ENCODE measurements around the gene AOC2. TPM values are rescaled to one million over a fixed set of nuclear protein-coding genes. Genes with fewer than 3 reads are reported as not detected.

Gene AOC2
- polyA plus RNA-seq, 3 donors = 0.09 to 1.6 TPM; not detected in 1

- whole genome bisulfite sequencing (ENCODE audit: insufficient coverage) = 97% methylated on average over 16 of the region's 24 CpGs
- H3K36me3 ChIP-seq (replicated peaks in 1 of 2; ENCODE audit: control insufficient read depth in 1 of 2, insufficient read depth in 2 of 2, low read length in 2 of 2) = peaks cover 56 to 59% of the 10 kb centered on the region in 2 donors
- no peaks in the 10 kb centered on the region for H3K9me3 ChIP-seq (replicated peaks in 1 of 2; ENCODE audit: control insufficient read depth in 1 of 2, insufficient read depth in 1 of 2, low read length in 2 of 2)
- Mint-ChIP-seq H3K9me3 (no peaks in the 10 kb centered on the region), H3K4me1 (peaks cover 28% of the 10 kb centered on the region), H3K36me3 (peaks cover 51 to 58% of the 10 kb centered on the region in 2 donors), H3K27me3 (ENCODE audit: low read depth in 3 of 3) (peaks cover 0 to 4% (median 3%) of the 10 kb centered on the region in 3 donors), H3K27ac (peak overlapping the region in 5 of 7 donors; percentile 41 to 81 (median 63)), H3K4me3 (no peak overlapping the region)
- no peak overlapping the region for H2AFZ ChIP-seq (ENCODE audit: insufficient read depth, low read depth, low read length, poor library complexity, severe bottlenecking)
- H3K27ac ChIP-seq (ENCODE audit: low read depth in 1 of 2, low read length in 2 of 2) = peak overlapping the region in 1 of 2 donors; percentile 64
- no peak for TF ChIP-seq CTCF (IDR thresholded peaks at IDR 0.05)
- peaks cover 19 to 23% of the 10 kb centered on the region in 2 donors for H3K4me1 ChIP-seq (ENCODE audit: control insufficient read depth in 1 of 2, insufficient read depth in 2 of 2, low read length in 2 of 2)
- no peak overlapping the region for H3K4me3 ChIP-seq (replicated peaks in 1 of 3; ENCODE audit: low read depth in 2 of 3, low read length in 3 of 3)
- no peak overlapping the region for H3K9ac ChIP-seq (ENCODE audit: insufficient read depth, low read length, poor library complexity, severe bottlenecking)
- H3K79me2 ChIP-seq (ENCODE audit: insufficient read depth, low read length) = no peaks in the 10 kb centered on the region
- H3K4me2 ChIP-seq (replicated peaks; ENCODE audit: extremely low read depth, low read length, poor library complexity, severe bottlenecking) = no peak overlapping the region
- no peaks in the 10 kb centered on the region for H3K27me3 ChIP-seq (ENCODE audit: control insufficient read depth in 2 of 2, insufficient read depth in 2 of 2, low read length in 2 of 2)
- no peak for DNase-seq
- peaks cover 42% of the 10 kb centered on the region for H4K20me1 ChIP-seq (ENCODE audit: insufficient read depth, low read length)
- intact Hi-C loops (cut with micrococcal nuclease) = loop anchor here (5.0 to 10.0 kb wide), 3 partner anchors 92 to 152 kb away; partner anchors contain the start of gene RPL27 (in 2 of the 2)
These were observed 578 bp downstream of the AOC2 start for GRCh38 chr17:42844761-42845555.

GRCh38 chr17:42845556-42845917 is 1.2 kb downstream of the AOC2 start:
- peaks cover 42% of the 10 kb centered on the region for H4K20me1 ChIP-seq (ENCODE audit: insufficient read depth, low read length)
- H3K4me3 Mint-ChIP-seq = no peak overlapping the region
- H3K4me1 ChIP-seq (ENCODE audit: control insufficient read depth in 1 of 2, insufficient read depth in 2 of 2, low read length in 2 of 2) = peaks cover 19 to 23% of the 10 kb centered on the region in 2 donors
- H3K9me3 Mint-ChIP-seq = no peaks in the 10 kb centered on the region
- H3K36me3 ChIP-seq (replicated peaks in 1 of 2; ENCODE audit: control insufficient read depth in 1 of 2, insufficient read depth in 2 of 2, low read length in 2 of 2) = peaks cover 50 to 54% of the 10 kb centered on the region in 2 donors
- 100% methylated on average over 1 of the region's 12 CpGs for WGBS (ENCODE audit: insufficient coverage)
- TF ChIP-seq CTCF (IDR thresholded peaks at IDR 0.05) = no peak
- H3K27ac Mint-ChIP-seq = peak overlapping the region in 5 of 7 donors; percentile 21 to 81 (median 59)
- H3K79me2 ChIP-seq (ENCODE audit: insufficient read depth, low read length) = no peaks in the 10 kb centered on the region
- intact Hi-C loops (cut with micrococcal nuclease) = loop anchor here in 1 of 2 donors (10.0 kb wide), 1 partner anchor 149 kb away; the partner anchor contains the start of gene RPL27
- peak overlapping the region in 1 of 2 donors; percentile 64 for H3K27ac ChIP-seq (ENCODE audit: low read depth in 1 of 2, low read length in 2 of 2)
- H3K4me2 ChIP-seq (replicated peaks; ENCODE audit: extremely low read depth, low read length, poor library complexity, severe bottlenecking) = no peak overlapping the region
- no peaks in the 10 kb centered on the region for H3K9me3 ChIP-seq (replicated peaks in 1 of 2; ENCODE audit: control insufficient read depth in 1 of 2, insufficient read depth in 1 of 2, low read length in 2 of 2)
- H2AFZ ChIP-seq (ENCODE audit: insufficient read depth, low read depth, low read length, poor library complexity, severe bottlenecking) = no peak overlapping the region
- DNase-seq = no peak
- peaks cover 0 to 5% (median 3%) of the 10 kb centered on the region in 3 donors for H3K27me3 Mint-ChIP-seq (ENCODE audit: low read depth in 3 of 3)
- peaks cover 47 to 52% of the 10 kb centered on the region in 2 donors for H3K36me3 Mint-ChIP-seq
- H3K9ac ChIP-seq (ENCODE audit: insufficient read depth, low read length, poor library complexity, severe bottlenecking) = no peak overlapping the region
- H3K4me3 ChIP-seq (replicated peaks in 1 of 3; ENCODE audit: low read depth in 2 of 3, low read length in 3 of 3) = no peak overlapping the region
- H3K4me1 Mint-ChIP-seq = peaks cover 28% of the 10 kb centered on the region
- no peaks in the 10 kb centered on the region for H3K27me3 ChIP-seq (ENCODE audit: control insufficient read depth in 2 of 2, insufficient read depth in 2 of 2, low read length in 2 of 2)
